ENCODE data around the gene TSPAN18. TPM values are rescaled to one million over a fixed set of nuclear protein-coding genes. Genes with fewer than 3 reads are reported as not detected.

The TSPAN18 gene
- total and polyA plus RNA-seq, 2 of the 8 experiments (the other 6 are each of a cell fraction or from before 2014, with no cell fraction given) = 5.2 to 10.2 TPM

DNA sequence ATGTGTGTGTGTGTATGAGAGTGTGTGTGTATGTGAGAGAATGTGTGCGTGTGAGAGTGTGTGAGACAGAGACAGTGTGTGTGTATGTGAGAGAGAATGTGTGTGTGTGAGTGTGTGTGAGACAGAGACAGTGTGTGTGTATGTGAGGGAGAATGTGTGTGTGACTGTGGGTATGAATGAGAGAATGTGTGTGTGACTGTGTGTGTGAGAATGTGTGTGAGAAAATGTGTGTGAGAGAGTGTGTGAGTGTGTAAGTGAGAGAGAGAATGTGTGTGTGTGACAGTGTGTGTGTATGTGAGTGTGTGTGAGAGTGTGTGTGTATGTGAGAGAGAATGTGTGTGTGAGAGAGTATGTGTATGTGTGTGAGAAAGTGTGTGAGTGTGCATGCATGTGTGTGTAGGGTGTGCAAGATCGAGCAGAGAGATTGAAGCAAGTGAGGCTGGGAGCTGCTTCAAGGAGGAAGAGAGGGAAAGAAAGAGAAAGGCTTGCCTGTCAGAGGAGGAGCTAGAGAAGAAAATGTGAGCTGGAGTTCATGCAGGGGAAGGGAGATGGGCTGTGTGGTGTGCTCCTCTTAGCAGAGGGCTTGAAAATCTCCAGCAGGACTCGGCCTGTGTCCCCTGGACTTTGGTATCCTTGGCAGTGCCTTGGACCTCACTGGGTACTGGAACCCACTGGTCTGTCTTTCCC lies 251.7 kb downstream of the TSPAN18 start:
- no peaks in the 10 kb centered on the region for H3K79me1 ChIP-seq (ENCODE audit: low read depth, low read length)
- H3K18ac ChIP-seq (ENCODE audit: extremely low read depth, low read length) = peak overlapping the region; percentile 84
- WGBS, 2 experiments (ENCODE audit: extremely low coverage in 1 of 2, insufficient coverage in 1 of 2, insufficient read length in 1 of 2, insufficient replicate concordance in 2 of 2, low coverage in 1 of 2, low lambda C conversion rate in 2 of 2, missing lambda C conversion rate in 1 of 2) = 79 to 100% methylated on average over 1 to 3 of the region's 3 CpGs
- H3K4me1 ChIP-seq (replicated peaks in 1 of 4; ENCODE audit: control insufficient read depth in 3 of 4, insufficient read depth in 4 of 4, low read length in 3 of 4) = peaks cover 0 to 27% (median 18%) of the 10 kb centered on the region in 4 experiments; a peak in 6 of 7 replicates
- peaks cover 6% of the 10 kb centered on the region for H3K23me2 ChIP-seq (ENCODE audit: low read depth, low read length)
- H2BK120ac ChIP-seq (replicated peaks; ENCODE audit: low read depth, low read length) = peak overlapping the region; percentile 24
- no peak overlapping the region for H3K9ac ChIP-seq (replicated peaks in 1 of 4; ENCODE audit: extremely low read depth in 1 of 4, low read depth in 3 of 4, low read length in 3 of 4)
- H2AFZ ChIP-seq (ENCODE audit: low read length) = no peak overlapping the region; the same call in 1 of the 2 replicates
- no peaks in the 10 kb centered on the region for H3K27me3 ChIP-seq (replicated peaks in 1 of 4; ENCODE audit: control insufficient read depth in 3 of 4, extremely low read depth in 1 of 4, insufficient read depth in 3 of 4, low read length in 3 of 4)
- no peak overlapping the region for H3K4me3 ChIP-seq (ENCODE audit: extremely low read depth in 1 of 4, insufficient read depth in 2 of 4, low read depth in 3 of 4, low read length in 4 of 4)
- H3K27ac ChIP-seq (ENCODE audit: low read depth, low read length) = no peak overlapping the region
- TF ChIP-seq GABPA (IDR thresholded peaks at IDR 0.05; ENCODE audit: borderline replicate concordance, insufficient read depth, low read length) (no peak), RAD21 (IDR thresholded peaks at IDR 0.05 in 1 of 2, conservative IDR thresholded peaks at IDR 0.05 in 1 of 2; ENCODE audit: low read depth in 2 of 2, low read length in 2 of 2) (no peak), RBBP5 (IDR thresholded peaks at IDR 0.05; ENCODE audit: borderline replicate concordance, low read depth, low read length) (no peak), BRCA1 (IDR thresholded peaks at IDR 0.05; ENCODE audit: low read depth, low read length) (no peak), BACH1 (IDR thresholded peaks at IDR 0.05; ENCODE audit: low read length) (no peak), CREB1 (IDR thresholded peaks at IDR 0.05) (no peak), YY1 (IDR thresholded peaks at IDR 0.05; ENCODE audit: low read depth, low read length) (no peak), CHD1 (IDR thresholded peaks at IDR 0.05; ENCODE audit: low read depth, low read length) (no peak), E2F6 (IDR thresholded peaks at IDR 0.05) (no peak), SIRT6 (IDR thresholded peaks at IDR 0.05; ENCODE audit: low read length) (no peak), BCL11A (IDR thresholded peaks at IDR 0.05; ENCODE audit: low read depth in 2 of 2, low read length in 2 of 2) (no peak)
- peak overlapping the region; percentile 97 for H3K56ac ChIP-seq (replicated peaks; ENCODE audit: insufficient read length, low read depth, low read length)
- no peak overlapping the region; the same call in 1 of the 2 replicates for H4K8ac ChIP-seq (ENCODE audit: extremely low read depth, insufficient read depth, low read length)
- no peak for FAIRE-seq
- H3K4ac ChIP-seq (replicated peaks; ENCODE audit: insufficient read length, low read depth, low read length) = peak overlapping the region; percentile 88
- peak overlapping the region; percentile 100 for H2BK12ac ChIP-seq (ENCODE audit: low read depth, low read length)
- H3K14ac ChIP-seq (ENCODE audit: insufficient read length) = no peak overlapping the region
- CTCF ChIA-PET (ENCODE audit: partially characterized antibody) = interaction anchor here (0.7 to 38.2 kb wide), 14 partner anchors 14 to 204 kb away, joined by 3 to 731 read pairs (median 8); partner anchors contain the start of gene TP53I11
- H3K4me2 ChIP-seq (ENCODE audit: insufficient read depth in 1 of 2, low read depth in 2 of 2, low read length in 2 of 2) = peak overlapping the region in 1 of 2 experiments; percentile 10; a peak in 1 of 4 replicates
- H2BK15ac ChIP-seq (ENCODE audit: low read length) = peak overlapping the region; percentile 98
- H2BK5ac ChIP-seq (ENCODE audit: low read depth, low read length) = peak overlapping the region; percentile 76
- POLR2A ChIA-PET (ENCODE audit: partially characterized antibody) = interaction anchor here (1.0 to 4.8 kb wide), 6 partner anchors 9 to 78 kb away, joined by 3 to 16 read pairs (median 4); no protein-coding TSS in a partner anchor
- peak overlapping the region; percentile 96 for H4K91ac ChIP-seq (replicated peaks; ENCODE audit: insufficient read length, low read length)
- H2BK20ac ChIP-seq (ENCODE audit: low read length) = peak overlapping the region; percentile 99
- H3K79me2 ChIP-seq (ENCODE audit: control insufficient read depth in 1 of 2, insufficient read depth in 2 of 2, low read length in 2 of 2) = no peaks in the 10 kb centered on the region
- no peak overlapping the region for H3K23ac ChIP-seq (ENCODE audit: insufficient read length)
- H2AK5ac ChIP-seq (ENCODE audit: low read depth, low read length) = peak overlapping the region; percentile 100
- no peak for DNase-seq (ENCODE audit: low read depth in 1 of 2, low spot score in 2 of 2)
- H4K5ac ChIP-seq (ENCODE audit: insufficient read length, low read depth, low read length) = no peak overlapping the region
- no peaks in the 10 kb centered on the region for H3K9me3 ChIP-seq (ENCODE audit: insufficient read depth in 2 of 2, low read depth in 1 of 2, low read length in 1 of 2)
- peaks cover 0 to 5% of the 10 kb centered on the region in 2 experiments for H4K20me1 ChIP-seq (replicated peaks in 1 of 2; ENCODE audit: control insufficient read depth in 1 of 2, insufficient read depth in 2 of 2, low read length in 2 of 2)
- no peaks in the 10 kb centered on the region for H3K36me3 ChIP-seq (ENCODE audit: control insufficient read depth in 2 of 4, insufficient read depth in 4 of 4, low read length in 3 of 4)
